Panc1 (cell line): ENCODE data around the gene TRIM37. TPM values are rescaled to one million over a fixed set of nuclear protein-coding genes. Genes with fewer than 3 reads are reported as not detected.
A peak's percentile ranks its signal among the peaks of the same experiment; 100 is the strongest.

ENCODE experiments used
- ATAC-seq: fragments of 200-7000 bp; cut with Tn5 transposase; 2 replicates; pipeline ENCODE4 v1.9.1; 2020; ENCODE audit warnings: mild to moderate bottlenecking, moderate library complexity
- BruUV-seq: library from RNA; stranded (reverse); fragments of 400-500 nt; replicated peaks from 2 replicates; lab custom pipeline; 2021; lab: Mats Ljungman, UMichigan
- CTCF ChIA-PET: fragments of 300-600 bp; sonication (Branson Sonifier 250); formaldehyde crosslinking; loops from one replicate; lab custom pipeline; 2022; ENCODE audit warnings: antibody characterized with exemption; lab: Charles Lee
- POLR2A ChIA-PET: fragments of 300-600 bp; sonication (Branson Sonifier 250); formaldehyde crosslinking; loops from one replicate; lab custom pipeline; 2022; ENCODE audit warnings: antibody characterized with exemption; lab: Charles Lee
- DNase-seq: peaks from one replicate; pipeline ENCODE4 v3.0.0-alpha.2; 2010; ENCODE audit warnings: low read depth, low spot score
- H3K27ac ChIP-seq: 2 replicates; pipeline ENCODE4 v1.5.1; 2011; ENCODE audit warnings: mild to moderate bottlenecking, low read length, inconsistent platforms
- H3K27me3 ChIP-seq: fragments of 200-500 bp; sonication (Bioruptor generic); 2 replicates; pipeline ENCODE4 v1.6.0; 2014; ENCODE audit warnings: low read length, inconsistent platforms; ENCODE audit not compliant: control insufficient read depth, insufficient read depth
- H3K36me3 ChIP-seq: fragments of 200-500 bp; sonication (Bioruptor generic); 2 replicates; pipeline ENCODE4 v1.5.1; 2014; ENCODE audit warnings: inconsistent platforms, mild to moderate bottlenecking, low read length, moderate library complexity; ENCODE audit not compliant: control insufficient read depth, insufficient read depth
- H3K4me1 ChIP-seq: 2 replicates; pipeline ENCODE4 v1.5.1; 2011; ENCODE audit warnings: inconsistent platforms, mild to moderate bottlenecking, low read length, moderate library complexity; ENCODE audit not compliant: control insufficient read depth, insufficient read depth
- H3K4me3 ChIP-seq, 2 experiments: 2 replicates each; pipeline ENCODE4 v1.5.1; 2011 to 2012; ENCODE audit warnings: low read depth in 2 of 2, low read length in 2 of 2, mild to moderate bottlenecking in 2 of 2, inconsistent platforms in 1 of 2, moderate library complexity in 1 of 2
- H3K9me3 ChIP-seq: fragments of 200-500 bp; sonication (Bioruptor generic); 2 replicates; pipeline ENCODE4 v1.5.1; 2014; ENCODE audit warnings: low read depth, mild to moderate bottlenecking, inconsistent platforms, low read length, moderate library complexity; ENCODE audit not compliant: control insufficient read depth, insufficient read depth
- CTCF ChIP-seq: fragments of 450-650 bp; IDR thresholded peaks from 2 replicates; pipeline ENCODE4 v1.5.1; 2017; ENCODE audit warnings: mild to moderate bottlenecking
- POLR2AphosphoS5 ChIP-seq: IDR thresholded peaks from 2 replicates; pipeline ENCODE4 v1.6.1; 2012; ENCODE audit warnings: mild to moderate bottlenecking, low read depth, low read length, moderate library complexity
- REST ChIP-seq, 2 experiments: IDR thresholded peaks; 2 replicates each; pipeline ENCODE4 v1.6.1; 2011 to 2012; ENCODE audit warnings: low read depth in 2 of 2, control low read depth in 1 of 2, low read length in 1 of 2, mild to moderate bottlenecking in 1 of 2, moderate library complexity in 1 of 2; ENCODE audit not compliant: insufficient read depth in 1 of 2
- SIN3A ChIP-seq: IDR thresholded peaks from 2 replicates; pipeline ENCODE4 v1.6.1; 2012; ENCODE audit warnings: low read depth, mild to moderate bottlenecking, low read length, moderate library complexity, borderline replicate concordance; ENCODE audit not compliant: insufficient read depth
- TCF7L2 ChIP-seq: IDR thresholded peaks from 2 replicates; pipeline ENCODE4 v1.6.1; 2011; ENCODE audit warnings: mild to moderate bottlenecking, low read depth, low read length, inconsistent platforms
- in situ Hi-C: cut with HindIII; loops from 2 replicates; pipeline ENCODE4 v1.10.0; 2016; ENCODE audit warnings: low sequenced_read_pairs, low pct_unique_long_range_greater_than_20kb
- intact Hi-C: fragments of 100-400 bp; cut with micrococcal nuclease; formaldehyde crosslinking; loops from one replicate; pipeline ENCODE4 v1.10.0; 2022; ENCODE audit not compliant: unreplicated experiment
- total RNA-seq: library from RNA; stranded (reverse); gene quantifications from one replicate; pipeline ENCODE4 v1.2.1, GENCODE V29; 2021; ENCODE audit not compliant: unreplicated experiment

TRIM37 gene
- total RNA-seq, 1 experiment from 2014 or later, result 43.3 TPM

- H3K36me3 ChIP-seq, result peaks cover 7% of the 10 kb centered on the region
- H3K4me1 ChIP-seq, result peaks cover 14% of the 10 kb centered on the region
- POLR2A ChIA-PET, result interaction anchor here (0.5 kb wide), 1 partner anchor 57 kb away, joined by 6 read pairs; no protein-coding TSS in a partner anchor
- DNase-seq (no peak), ATAC-seq (no peak)
- no peak for TF ChIP-seq TCF7L2
- no peak for TF ChIP-seq REST (IDR thresholded peaks at IDR 0.05; ENCODE audit: insufficient read depth in 1 of 2, low read depth in 2 of 2, low read length in 1 of 2)
- no peak for TF ChIP-seq POLR2AphosphoS5
- no peak for TF ChIP-seq SIN3A
- TF ChIP-seq CTCF, result no peak
- H3K4me3 ChIP-seq, result peak overlapping the region in 1 of 2 experiments; percentile 80; a peak in 3 of 4 replicates
- BruUV-seq, result no TSS peak
- no peaks in the 10 kb centered on the region for H3K27me3 ChIP-seq
- CTCF ChIA-PET, result no interaction called here
- intact Hi-C loops (no loop called here), in situ Hi-C loops (no loop called here)
- peak overlapping the region; percentile 95 for H3K27ac ChIP-seq
- H3K9me3 ChIP-seq, result no peaks in the 10 kb centered on the region
Measured at GRCh38 chr17:59151591-59151990, 44.9 kb upstream of the TRIM37 start.

GRCh38 chr17:59151006-59151405 is 44.3 kb upstream of the TRIM37 start:
- TF ChIP-seq REST (IDR thresholded peaks at IDR 0.05; ENCODE audit: insufficient read depth in 1 of 2, low read depth in 2 of 2, low read length in 1 of 2) (no peak), TCF7L2 (no peak), SIN3A (no peak), POLR2AphosphoS5 (no peak), CTCF (no peak)
- no TSS peak for BruUV-seq
- ATAC-seq (no peak), DNase-seq (no peak)
- Histone ChIP-seq H3K9me3 (no peaks in the 10 kb centered on the region), H3K27me3 (no peaks in the 10 kb centered on the region), H3K4me1 (peaks cover 14% of the 10 kb centered on the region), H3K27ac (peak overlapping the region; percentile 95; the same call in 1 of the 2 replicates), H3K4me3 (no peak overlapping the region), H3K36me3 (peaks cover 5% of the 10 kb centered on the region)
- ChIA-PET CTCF (no interaction called here), POLR2A (interaction anchor here (0.5 kb wide), 1 partner anchor 57 kb away, joined by 6 read pairs; no protein-coding TSS in a partner anchor)
- intact Hi-C loops (no loop called here), in situ Hi-C loops (no loop called here)
